ENCODE results near the gene ESAM. TPM values are rescaled to one million over a fixed set of nuclear protein-coding genes. Genes with fewer than 3 reads are reported as not detected.

ESAM gene
- total and polyA plus RNA-seq, 2 donors (not counting 1 experiment from before 2014, with no cell fraction given), result 1.4 to 14.5 TPM

GRCh38 chr11:124725719-124726105, 36.4 kb downstream of the ESAM start:
- Mint-ChIP-seq H3K27ac (no peak overlapping the region), H3K9me3 (ENCODE audit: insufficient read depth) (no peaks in the 10 kb centered on the region), H3K4me1 (peaks cover 59% of the 10 kb centered on the region), H3K4me3 (peak overlapping the region; percentile 75), H3K27me3 (peaks cover 27% of the 10 kb centered on the region)
- Histone ChIP-seq H3K4me1 (ENCODE audit: control insufficient read depth in 2 of 2, insufficient read depth in 2 of 2, low read length in 2 of 2) (peaks cover 36 to 39% of the 10 kb centered on the region in 2 donors), H3K79me2 (ENCODE audit: control insufficient read depth, insufficient read depth, low read length) (no peaks in the 10 kb centered on the region), H3K36me3 (replicated peaks in 1 of 2; ENCODE audit: control extremely low read depth in 1 of 2, control insufficient read depth in 1 of 2, extremely low read depth in 1 of 2, insufficient read depth in 2 of 2, low read length in 1 of 2) (no peaks in the 10 kb centered on the region), H3K27me3 (replicated peaks in 1 of 4; ENCODE audit: control extremely low read depth in 1 of 4, control insufficient read depth in 3 of 4, insufficient read depth in 4 of 4, low read length in 3 of 4) (peaks cover 0 to 13% (median 0%) of the 10 kb centered on the region in 4 experiments), H3K4me3 (ENCODE audit: control extremely low read depth in 1 of 5, extremely low read depth in 1 of 5, insufficient read depth in 1 of 5, low read depth in 2 of 5, low read length in 4 of 5) (peak overlapping the region in 3 of 5 experiments; percentile 5 to 45 (median 25)), H4K20me1 (ENCODE audit: control insufficient read depth, insufficient read depth, low read length, poor library complexity, severe bottlenecking) (no peaks in the 10 kb centered on the region), H3K4me2 (replicated peaks; ENCODE audit: low read depth, low read length, poor library complexity, severe bottlenecking) (peak overlapping the region; percentile 74), H3K27ac (ENCODE audit: low read length in 2 of 2) (no peak overlapping the region), H2AFZ (ENCODE audit: insufficient read depth, low read depth, low read length, poor library complexity, severe bottlenecking) (peak overlapping the region; percentile 44), H3K9ac (ENCODE audit: low read length) (peak overlapping the region; percentile 41), H3K9me3 (ENCODE audit: control extremely low read depth in 1 of 3, control insufficient read depth in 2 of 3, insufficient read depth in 1 of 3, low read length in 2 of 3) (no peaks in the 10 kb centered on the region)
- TF ChIP-seq EZH2 (IDR thresholded peaks at IDR 0.05; ENCODE audit: borderline replicate concordance, insufficient read depth, low read depth, low read length, poor library complexity, severe bottlenecking), result no peak
- TF ChIP-seq, protein P1, sequence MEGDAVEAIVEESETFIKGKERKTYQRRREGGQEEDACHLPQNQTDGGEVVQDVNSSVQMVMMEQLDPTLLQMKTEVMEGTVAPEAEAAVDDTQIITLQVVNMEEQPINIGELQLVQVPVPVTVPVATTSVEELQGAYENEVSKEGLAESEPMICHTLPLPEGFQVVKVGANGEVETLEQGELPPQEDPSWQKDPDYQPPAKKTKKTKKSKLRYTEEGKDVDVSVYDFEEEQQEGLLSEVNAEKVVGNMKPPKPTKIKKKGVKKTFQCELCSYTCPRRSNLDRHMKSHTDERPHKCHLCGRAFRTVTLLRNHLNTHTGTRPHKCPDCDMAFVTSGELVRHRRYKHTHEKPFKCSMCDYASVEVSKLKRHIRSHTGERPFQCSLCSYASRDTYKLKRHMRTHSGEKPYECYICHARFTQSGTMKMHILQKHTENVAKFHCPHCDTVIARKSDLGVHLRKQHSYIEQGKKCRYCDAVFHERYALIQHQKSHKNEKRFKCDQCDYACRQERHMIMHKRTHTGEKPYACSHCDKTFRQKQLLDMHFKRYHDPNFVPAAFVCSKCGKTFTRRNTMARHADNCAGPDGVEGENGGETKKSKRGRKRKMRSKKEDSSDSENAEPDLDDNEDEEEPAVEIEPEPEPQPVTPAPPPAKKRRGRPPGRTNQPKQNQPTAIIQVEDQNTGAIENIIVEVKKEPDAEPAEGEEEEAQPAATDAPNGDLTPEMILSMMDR (IDR thresholded peaks at IDR 0.05), result no peak
- WGBS (ENCODE audit: insufficient coverage), result 9% methylated on average over 6 of the region's 6 CpGs
- ChIA-PET CTCF (interaction anchor here (0.6 kb wide), 1 partner anchor 30 kb away, joined by 3 read pairs; no protein-coding TSS in a partner anchor), POLR2A (interaction anchor here (0.6 kb wide), 1 partner anchor 1512 kb away, joined by 4 read pairs; no protein-coding TSS in a partner anchor)
- DNase-seq (no peak), ATAC-seq (ENCODE audit: low read depth) (peak; percentile 32)
- intact Hi-C loops (cut with micrococcal nuclease), result loop anchor here (5.0 kb wide), 1 partner anchor 53 kb away; the partner anchor contains the start of genes SIAE and SPA17
